Stimulated activated CD4-positive, alpha-beta T cell treated with anti-CD3 and anti-CD28 coated beads, Interleukin-1b, Interleukin-23, amount 100 ng/mL, for 48 hours (primary cell): ENCODE measurements around the gene KRT20.
A peak's percentile ranks its signal among the peaks of the same experiment; 100 is the strongest.

Experiments used
- DNase-seq: peaks from one replicate; pipeline ENCODE4 v3.0.0-alpha.2; 2020

The KRT20 gene

GRCh38 chr17:40848583-40849235 lies 36.3 kb downstream of the KRT20 start:
- no peak for DNase-seq

GRCh38 chr17:40846515-40847144 lies 38.4 kb downstream of the KRT20 start:
- no peak for DNase-seq

GRCh38 chr17:40844671-40845107 lies 40.4 kb downstream of the KRT20 start:
- DNase-seq, result no peak

- DNase-seq, result no peak
Observed at GRCh38 chr17:40843242-40843641, 41.8 kb downstream of the KRT20 start.

GRCh38 chr17:40841246-40841645 lies 43.8 kb downstream of the KRT20 start:
- no peak for DNase-seq

GRCh38 chr17:40839194-40839593 lies 45.8 kb downstream of the KRT20 start:
- DNase-seq, result no peak

- no peak for DNase-seq
Observed at GRCh38 chr17:40836020-40836419, 49.0 kb downstream of the KRT20 start.

- no peak for DNase-seq
Observed at GRCh38 chr17:40833882-40834281, 51.2 kb downstream of the KRT20 start.

- no peak for DNase-seq
Observed at GRCh38 chr17:40832840-40833239, 52.2 kb downstream of the KRT20 start.

GRCh38 chr17:40830085-40830776 lies 54.8 kb downstream of the KRT20 start:
- no peak for DNase-seq

- no peak for DNase-seq
Observed at GRCh38 chr17:40828454-40829044, 56.5 kb downstream of the KRT20 start.

GRCh38 chr17:40827746-40828453 lies 57.1 kb downstream of the KRT20 start:
- DNase-seq, result peak; percentile 9
